Measurements from ENCODE around the gene DUSP6. TPM values are rescaled to one million over a fixed set of nuclear protein-coding genes. Genes with fewer than 3 reads are reported as not detected.

The DUSP6 gene
- total and polyA plus RNA-seq, 9 of the 15 experiments (the other 6 are each of a cell fraction or from before 2014, with no cell fraction given), result 0.04 to 0.60 (median 0.08) TPM; not detected in 2

- Histone ChIP-seq H3K4me3 (no peak overlapping the region), H3K27me3 (ENCODE audit: control insufficient read depth in 2 of 2, insufficient read depth in 2 of 2, low read length in 2 of 2) (no peaks in the 10 kb centered on the region), H4K20me1 (replicated peaks; ENCODE audit: control insufficient read depth, insufficient read depth, low read length) (no peaks in the 10 kb centered on the region), H3K9ac (ENCODE audit: insufficient read depth in 1 of 2, low read depth in 2 of 2, low read length in 2 of 2) (no peak overlapping the region), H3K4me1 (replicated peaks in 1 of 2; ENCODE audit: control insufficient read depth in 2 of 2, insufficient read depth in 2 of 2, low read length in 2 of 2) (peaks cover 0 to 6% of the 10 kb centered on the region in 2 experiments; a peak in 2 of 5 replicates), H3K9me3 (replicated peaks; ENCODE audit: control insufficient read depth, insufficient read depth, low read depth, low read length) (no peaks in the 10 kb centered on the region), H3K9me1 (ENCODE audit: control insufficient read depth, insufficient read depth, low read length) (no peaks in the 10 kb centered on the region), H3K36me3 (ENCODE audit: control insufficient read depth, insufficient read depth, low read length) (no peaks in the 10 kb centered on the region), H2AFZ (ENCODE audit: low read depth, low read length) (no peak overlapping the region), H3K79me2 (ENCODE audit: control insufficient read depth, insufficient read depth, low read length) (no peaks in the 10 kb centered on the region), H3K27ac (ENCODE audit: extremely low read depth, low read depth, low read length) (no peak overlapping the region), H3K4me2 (ENCODE audit: insufficient read depth, low read length) (no peak overlapping the region)
- intact Hi-C loops (cut with micrococcal nuclease) (no loop called here), in situ Hi-C loops (cut with MboI) (no loop called here)
- FAIRE-seq (no peak), ATAC-seq (no peak), DNase-seq (ENCODE audit: extremely low read depth in 1 of 4, low spot score in 3 of 4) (no peak)
- BruUV-seq (replicated peaks), result no TSS peak
- CTCF ChIA-PET (ENCODE audit: low intra/inter-chr PET ratio), result no interaction called here
- WGBS (ENCODE audit: insufficient coverage, low coverage, missing lambda C conversion rate), result 32% methylated on average over 2 of the region's 2 CpGs
- POLR2A ChIA-PET, result interaction anchor here (0.6 kb wide), 1 partner anchor 233 kb away, joined by 3 read pairs; no protein-coding TSS in a partner anchor
- TF ChIP-seq SIN3A (IDR thresholded peaks at IDR 0.05; ENCODE audit: borderline replicate concordance in 2 of 2, control insufficient read depth in 1 of 2, low read depth in 2 of 2, low read length in 2 of 2) (no peak), MED1 (CRISPR knock-in tag; IDR thresholded peaks at IDR 0.05; ENCODE audit: borderline replicate concordance) (no peak), BCL6 (CRISPR knock-in tag; IDR thresholded peaks at IDR 0.05) (no peak), SP1 (CRISPR knock-in tag; IDR thresholded peaks at IDR 0.05) (no peak), RBM25 (IDR thresholded peaks at IDR 0.05; ENCODE audit: low read depth, low read length, severe bottlenecking) (no peak), MBD1 (CRISPR knock-in tag; IDR thresholded peaks at IDR 0.05) (no peak), BDP1 (IDR thresholded peaks at IDR 0.05; ENCODE audit: insufficient read depth, insufficient read length) (no peak), ZNF561 (CRISPR knock-in tag; conservative IDR thresholded peaks at IDR 0.05) (no peak), PYGO2 (tag; IDR thresholded peaks at IDR 0.05) (no peak), ZBTB8A (IDR thresholded peaks at IDR 0.05; ENCODE audit: partially characterized antibody) (no peak), CXXC5 (CRISPR knock-in tag; IDR thresholded peaks at IDR 0.05) (no peak), EP300 (IDR thresholded peaks at IDR 0.05; ENCODE audit: low read length) (no peak), CREB3L1 (IDR thresholded peaks at IDR 0.05; ENCODE audit: borderline replicate concordance, low read depth) (no peak), ETV6 (IDR thresholded peaks at IDR 0.05; ENCODE audit: borderline replicate concordance in 1 of 2, low read depth in 2 of 2, low read length in 1 of 2) (no peak), ETV6 (CRISPR knock-in tag; IDR thresholded peaks at IDR 0.05; ENCODE audit: borderline replicate concordance) (no peak), EP400 (IDR thresholded peaks at IDR 0.05) (no peak), DNMT1 (IDR thresholded peaks at IDR 0.05) (no peak), SAFB (IDR thresholded peaks at IDR 0.05; ENCODE audit: borderline replicate concordance, low read depth, low read length) (no peak)
- TF ChIP-seq, protein P1, sequence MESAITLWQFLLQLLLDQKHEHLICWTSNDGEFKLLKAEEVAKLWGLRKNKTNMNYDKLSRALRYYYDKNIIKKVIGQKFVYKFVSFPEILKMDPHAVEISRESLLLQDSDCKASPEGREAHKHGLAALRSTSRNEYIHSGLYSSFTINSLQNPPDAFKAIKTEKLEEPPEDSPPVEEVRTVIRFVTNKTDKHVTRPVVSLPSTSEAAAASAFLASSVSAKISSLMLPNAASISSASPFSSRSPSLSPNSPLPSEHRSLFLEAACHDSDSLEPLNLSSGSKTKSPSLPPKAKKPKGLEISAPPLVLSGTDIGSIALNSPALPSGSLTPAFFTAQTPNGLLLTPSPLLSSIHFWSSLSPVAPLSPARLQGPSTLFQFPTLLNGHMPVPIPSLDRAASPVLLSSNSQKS (CRISPR knock-in tag; IDR thresholded peaks at IDR 0.05), result no peak
Measured at GRCh38 chr12:89319606-89320005, 32.7 kb downstream of the DUSP6 start.

Data from K562 (cell line).